Esophagus muscularis mucosa (tissue), 4 donors: Measurements from ENCODE around the gene BLOC1S5. TPM values are rescaled to one million over a fixed set of nuclear protein-coding genes. Genes with fewer than 3 reads are reported as not detected.

ENCODE experiments used
- DNase-seq: peaks from one replicate; pipeline ENCODE4 v3.0.0-alpha.2; 2017; ENCODE audit errors: extremely low spot score
- H3K27ac ChIP-seq, 4 donors: fragments of 200-600 bp; sonication (generic); replicated peaks in 1 of 4; 1 replicate in 3 of 4; 2 replicates in 1 of 4; pipeline ENCODE4 v1.5.1; 2016 to 2019; ENCODE audit warnings: mild to moderate bottlenecking in 1 of 4
- H3K27me3 ChIP-seq, 4 donors: fragments of 200-600 bp; sonication (generic); one replicate each; pipeline versions ENCODE4 v1.5.1 to v1.6.0; 2016 to 2019
- H3K36me3 ChIP-seq, 4 donors: fragments of 200-600 bp; sonication (generic); one replicate each; pipeline ENCODE4 v1.5.1; 2016 to 2019
- H3K4me1 ChIP-seq, 4 donors: fragments of 200-600 bp; sonication (generic); one replicate each; pipeline ENCODE4 v1.5.1; 2016 to 2019
- H3K4me3 ChIP-seq, 4 donors: fragments of 200-600 bp; sonication (generic); 1 replicate in 2 of 4; 2 replicates in 2 of 4; pipeline ENCODE4 v1.5.1; 2016 to 2019; ENCODE audit warnings: mild to moderate bottlenecking in 4 of 4, moderate library complexity in 1 of 4
- H3K9me3 ChIP-seq, 4 donors: fragments of 200-600 bp; sonication (generic); 1 replicate in 3 of 4; 2 replicates in 1 of 4; pipeline ENCODE4 v1.5.1; 2016 to 2019
- EP300 ChIP-seq: sonication (generic); formaldehyde crosslinking; IDR thresholded peaks from one replicate; pipeline ENCODE4 v1.6.1; 2017; ENCODE audit warnings: antibody characterized with exemption
- POLR2A ChIP-seq: fragments of 450-650 bp; IDR thresholded peaks from one replicate; pipeline ENCODE4 v1.6.1; 2017; ENCODE audit warnings: antibody characterized with exemption, moderate library complexity, mild to moderate bottlenecking, low read depth
- POLR2AphosphoS5 ChIP-seq, 2 donors: sonication (generic); formaldehyde crosslinking; IDR thresholded peaks; one replicate each; pipeline ENCODE4 v1.6.1; 2017; ENCODE audit warnings: antibody characterized with exemption in 2 of 2
- WGBS: methylation state at CpG from one replicate; pipeline ENCODE4 v1.1.5; 2018; 5-methylcytosine and 5-hydroxymethylcytosine counted together
- intact Hi-C: fragments of 100-400 bp; cut with DNase I; formaldehyde crosslinking; loops from one replicate; pipeline ENCODE4 v1.15.1; 2023
- total RNA-seq, 4 donors: library from RNA; depleted of rRNA; stranded (reverse); fragments of >200 nt; gene quantifications; one replicate each; pipeline versions ENCODE4 v1.1.0 to v1.2.1, GENCODE V29; 2016
- TF ChIP-seq, protein P1 (sequence below), 3 experiments: fragments of 200-600 bp in 2 of 3; fragments of 450-650 bp in 1 of 3; sonication (generic) in 2 of 3; IDR thresholded peaks; one replicate each; pipeline ENCODE4 v1.5.1; 2017 to 2019; ENCODE audit warnings: antibody characterized with exemption in 3 of 3, mild to moderate bottlenecking in 2 of 3, moderate library complexity in 1 of 3

BLOC1S5 gene
- 10 to 100 TPM; 10.4 to 15.6 (median 11.2) TPM for total RNA-seq

GRCh38 chr6:8063761-8064637 is at the start of gene BLOC1S5:
Gene BLOC1S5, minus strand, starts transcription at chr6:8064389. Its CDS starts 13 bp downstream, at chr6:8064376.
- under 1% methylated on average over 30 of the region's 64 CpGs for WGBS
- Histone ChIP-seq H3K36me3 (peaks cover 9 to 24% (median 14%) of the 10 kb centered on the region in 4 donors), H3K9me3 (no peaks in the 10 kb centered on the region), H3K4me1 (peaks cover 3 to 25% (median 19%) of the 10 kb centered on the region in 4 donors), H3K4me3 (peak within 1 kb of the TSS; percentile 72 to 95 (median 88)), H3K27ac (peak within 1 kb of the TSS; percentile 81 to 93 (median 90)), H3K27me3 (no peaks in the 10 kb centered on the region)
- intact Hi-C loops, result loop anchor here (5.0 kb wide), 1 partner anchor 152 kb away; the partner anchor contains the start of gene TXNDC5
- TF ChIP-seq, protein P1, sequence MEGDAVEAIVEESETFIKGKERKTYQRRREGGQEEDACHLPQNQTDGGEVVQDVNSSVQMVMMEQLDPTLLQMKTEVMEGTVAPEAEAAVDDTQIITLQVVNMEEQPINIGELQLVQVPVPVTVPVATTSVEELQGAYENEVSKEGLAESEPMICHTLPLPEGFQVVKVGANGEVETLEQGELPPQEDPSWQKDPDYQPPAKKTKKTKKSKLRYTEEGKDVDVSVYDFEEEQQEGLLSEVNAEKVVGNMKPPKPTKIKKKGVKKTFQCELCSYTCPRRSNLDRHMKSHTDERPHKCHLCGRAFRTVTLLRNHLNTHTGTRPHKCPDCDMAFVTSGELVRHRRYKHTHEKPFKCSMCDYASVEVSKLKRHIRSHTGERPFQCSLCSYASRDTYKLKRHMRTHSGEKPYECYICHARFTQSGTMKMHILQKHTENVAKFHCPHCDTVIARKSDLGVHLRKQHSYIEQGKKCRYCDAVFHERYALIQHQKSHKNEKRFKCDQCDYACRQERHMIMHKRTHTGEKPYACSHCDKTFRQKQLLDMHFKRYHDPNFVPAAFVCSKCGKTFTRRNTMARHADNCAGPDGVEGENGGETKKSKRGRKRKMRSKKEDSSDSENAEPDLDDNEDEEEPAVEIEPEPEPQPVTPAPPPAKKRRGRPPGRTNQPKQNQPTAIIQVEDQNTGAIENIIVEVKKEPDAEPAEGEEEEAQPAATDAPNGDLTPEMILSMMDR (IDR thresholded peaks at IDR 0.05), result peak in 2 of 3 experiments; percentile 12 to 21
- peak; percentile 85 to 92 for TF ChIP-seq POLR2AphosphoS5 (IDR thresholded peaks at IDR 0.05)
- TF ChIP-seq POLR2A, result peak; percentile 65
- no peak for TF ChIP-seq EP300
- DNase-seq, result peak; percentile 98

- Histone ChIP-seq H3K4me1 (no peaks in the 10 kb centered on the region), H3K27me3 (peaks cover 0 to 18% (median 0%) of the 10 kb centered on the region in 4 donors), H3K9me3 (no peaks in the 10 kb centered on the region), H3K36me3 (no peaks in the 10 kb centered on the region), H3K27ac (no peak overlapping the region), H3K4me3 (no peak overlapping the region)
- 65% methylated on average over 4 of the region's 4 CpGs for WGBS
- intact Hi-C loops, result no loop called here
- DNase-seq, result no peak
- TF ChIP-seq POLR2A (no peak), EP300 (no peak), POLR2AphosphoS5 (IDR thresholded peaks at IDR 0.05) (no peak)
- TF ChIP-seq, protein P1 (IDR thresholded peaks at IDR 0.05), result no peak
Measured at GRCh38 chr6:8113131-8113654, 49.0 kb upstream of the BLOC1S5 start.

DNA sequence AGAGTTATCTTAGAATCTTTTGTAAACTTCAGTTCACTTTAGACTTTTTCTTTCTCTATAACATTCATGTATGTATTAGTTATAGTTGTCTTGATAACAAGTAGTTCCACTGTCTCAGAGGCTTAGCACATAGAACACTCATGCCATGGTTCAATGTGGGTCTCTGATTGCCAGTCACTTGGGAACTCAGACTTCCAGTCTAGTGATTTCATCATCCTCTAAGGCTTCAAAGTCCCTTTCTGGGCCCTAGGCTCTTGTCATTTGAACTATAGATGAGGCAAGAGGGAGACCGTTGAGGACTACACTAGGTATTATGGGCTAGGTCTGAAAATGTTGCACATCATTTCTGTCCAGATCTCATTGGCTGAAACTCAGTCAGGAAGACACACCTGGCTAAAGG is 46.5 kb upstream of the BLOC1S5 start:
- TF ChIP-seq, protein P1 (IDR thresholded peaks at IDR 0.05), result no peak
- TF ChIP-seq EP300 (no peak), POLR2A (no peak), POLR2AphosphoS5 (IDR thresholded peaks at IDR 0.05) (no peak)
- Histone ChIP-seq H3K9me3 (no peaks in the 10 kb centered on the region), H3K27ac (no peak overlapping the region), H3K36me3 (no peaks in the 10 kb centered on the region), H3K4me1 (no peaks in the 10 kb centered on the region), H3K27me3 (peaks cover 0 to 41% (median 0%) of the 10 kb centered on the region in 4 donors), H3K4me3 (no peak overlapping the region)
- peak; percentile 37 for DNase-seq
- 88% methylated on average over 1 of the region's 1 CpG for WGBS
- intact Hi-C loops, result no loop called here

- no peak overlapping the region for H3K27ac ChIP-seq
- H3K27me3 ChIP-seq, result peaks cover 0 to 41% (median 0%) of the 10 kb centered on the region in 4 donors
- WGBS, result 73% methylated on average over 4 of the region's 4 CpGs
- no peaks in the 10 kb centered on the region for H3K9me3 ChIP-seq
- no peaks in the 10 kb centered on the region for H3K4me1 ChIP-seq
- DNase-seq, result peak; percentile 26
- TF ChIP-seq EP300 (no peak), POLR2AphosphoS5 (IDR thresholded peaks at IDR 0.05) (no peak), POLR2A (no peak)
- TF ChIP-seq, protein P1 (IDR thresholded peaks at IDR 0.05), result no peak
- H3K36me3 ChIP-seq, result no peaks in the 10 kb centered on the region
- intact Hi-C loops, result no loop called here
- no peak overlapping the region for H3K4me3 ChIP-seq
Measured at GRCh38 chr6:8110117-8110721, 46.0 kb upstream of the BLOC1S5 start.
